ENCODE data around the gene KCTD3. TPM values are rescaled to one million over a fixed set of nuclear protein-coding genes. Genes with fewer than 3 reads are reported as not detected.

Gene KCTD3
- total and polyA plus RNA-seq, 2 donors (not counting 1 experiment from before 2014, with no cell fraction given): 2.3 to 3.0 TPM

DNA sequence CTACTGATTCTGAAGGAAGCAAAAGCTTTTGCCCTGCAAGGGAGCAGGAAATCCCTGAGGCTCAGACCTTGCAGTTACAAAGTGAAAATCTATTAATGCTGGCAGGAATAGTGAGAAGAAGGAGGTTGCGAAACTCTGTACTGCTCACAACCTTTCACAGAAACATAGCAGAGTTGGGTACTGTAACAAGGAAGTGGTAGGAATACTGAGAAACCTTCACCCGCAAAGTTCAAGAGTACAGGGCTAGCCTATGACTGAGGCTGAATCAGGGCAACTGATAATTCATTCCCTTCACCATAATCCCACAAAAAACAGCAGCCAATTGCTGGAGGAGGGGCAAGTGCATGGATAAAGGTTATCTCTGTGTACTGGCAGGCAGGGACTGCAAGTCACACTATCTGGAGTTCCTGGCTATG lies 23.9 kb upstream of the KCTD3 start:
- H3K4me1 ChIP-seq (ENCODE audit: control insufficient read depth in 2 of 2, insufficient read depth in 2 of 2, low read length in 2 of 2): no peaks in the 10 kb centered on the region
- H3K9me3 ChIP-seq (ENCODE audit: control extremely low read depth in 1 of 3, control insufficient read depth in 2 of 3, insufficient read depth in 1 of 3, low read length in 2 of 3): no peaks in the 10 kb centered on the region
- Mint-ChIP-seq H3K9me3 (ENCODE audit: insufficient read depth) (no peaks in the 10 kb centered on the region), H3K27ac (no peak overlapping the region), H3K4me3 (no peak overlapping the region), H3K27me3 (no peaks in the 10 kb centered on the region), H3K4me1 (no peaks in the 10 kb centered on the region)
- H3K9ac ChIP-seq (ENCODE audit: low read length): no peak overlapping the region
- WGBS (ENCODE audit: insufficient coverage): 0% methylated on average over 1 of the region's 2 CpGs
- ChIA-PET CTCF (no interaction called here), POLR2A (no interaction called here)
- H2AFZ ChIP-seq (ENCODE audit: insufficient read depth, low read depth, low read length, poor library complexity, severe bottlenecking): no peak overlapping the region
- intact Hi-C loops (cut with micrococcal nuclease): no loop called here
- no peaks in the 10 kb centered on the region for H3K79me2 ChIP-seq (ENCODE audit: control insufficient read depth, insufficient read depth, low read length)
- no peak overlapping the region for H3K27ac ChIP-seq (ENCODE audit: low read length in 2 of 2)
- H3K4me2 ChIP-seq (replicated peaks; ENCODE audit: low read depth, low read length, poor library complexity, severe bottlenecking): no peak overlapping the region
- no peak for DNase-seq
- ATAC-seq (ENCODE audit: low read depth): no peak
- no peaks in the 10 kb centered on the region for H3K27me3 ChIP-seq (replicated peaks in 1 of 4; ENCODE audit: control extremely low read depth in 1 of 4, control insufficient read depth in 3 of 4, insufficient read depth in 4 of 4, low read length in 3 of 4)
- no peak for TF ChIP-seq EZH2 (IDR thresholded peaks at IDR 0.05; ENCODE audit: borderline replicate concordance, insufficient read depth, low read depth, low read length, poor library complexity, severe bottlenecking)
- TF ChIP-seq, protein P1, sequence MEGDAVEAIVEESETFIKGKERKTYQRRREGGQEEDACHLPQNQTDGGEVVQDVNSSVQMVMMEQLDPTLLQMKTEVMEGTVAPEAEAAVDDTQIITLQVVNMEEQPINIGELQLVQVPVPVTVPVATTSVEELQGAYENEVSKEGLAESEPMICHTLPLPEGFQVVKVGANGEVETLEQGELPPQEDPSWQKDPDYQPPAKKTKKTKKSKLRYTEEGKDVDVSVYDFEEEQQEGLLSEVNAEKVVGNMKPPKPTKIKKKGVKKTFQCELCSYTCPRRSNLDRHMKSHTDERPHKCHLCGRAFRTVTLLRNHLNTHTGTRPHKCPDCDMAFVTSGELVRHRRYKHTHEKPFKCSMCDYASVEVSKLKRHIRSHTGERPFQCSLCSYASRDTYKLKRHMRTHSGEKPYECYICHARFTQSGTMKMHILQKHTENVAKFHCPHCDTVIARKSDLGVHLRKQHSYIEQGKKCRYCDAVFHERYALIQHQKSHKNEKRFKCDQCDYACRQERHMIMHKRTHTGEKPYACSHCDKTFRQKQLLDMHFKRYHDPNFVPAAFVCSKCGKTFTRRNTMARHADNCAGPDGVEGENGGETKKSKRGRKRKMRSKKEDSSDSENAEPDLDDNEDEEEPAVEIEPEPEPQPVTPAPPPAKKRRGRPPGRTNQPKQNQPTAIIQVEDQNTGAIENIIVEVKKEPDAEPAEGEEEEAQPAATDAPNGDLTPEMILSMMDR (IDR thresholded peaks at IDR 0.05): no peak
- H3K4me3 ChIP-seq (ENCODE audit: control extremely low read depth in 1 of 5, extremely low read depth in 1 of 5, insufficient read depth in 1 of 5, low read depth in 2 of 5, low read length in 4 of 5): no peak overlapping the region
- H4K20me1 ChIP-seq (ENCODE audit: control insufficient read depth, insufficient read depth, low read length, poor library complexity, severe bottlenecking): no peaks in the 10 kb centered on the region
- H3K36me3 ChIP-seq (replicated peaks in 1 of 2; ENCODE audit: control extremely low read depth in 1 of 2, control insufficient read depth in 1 of 2, extremely low read depth in 1 of 2, insufficient read depth in 2 of 2, low read length in 1 of 2): no peaks in the 10 kb centered on the region

DNA sequence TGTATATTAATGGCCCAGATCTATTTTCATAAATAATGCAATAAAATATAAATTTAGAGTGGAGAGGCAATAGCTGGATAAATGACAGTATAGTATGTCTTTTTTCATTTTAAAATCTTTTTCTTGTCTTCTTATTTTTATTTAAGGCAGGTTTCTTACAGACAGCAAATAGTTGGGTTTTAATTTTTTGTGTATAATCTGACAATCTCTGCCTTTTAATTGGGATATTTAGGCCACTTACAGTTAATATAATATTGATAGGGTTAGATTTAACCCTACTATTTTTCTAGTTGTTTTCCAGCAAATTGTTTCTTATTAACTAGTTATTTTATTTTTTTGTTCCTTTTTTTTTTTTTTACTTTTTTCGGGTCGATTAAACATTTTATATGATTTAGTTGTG lies 23.3 kb upstream of the KCTD3 start:
- intact Hi-C loops (cut with micrococcal nuclease): no loop called here
- H3K4me1 Mint-ChIP-seq: no peaks in the 10 kb centered on the region
- Histone ChIP-seq H3K4me3 (ENCODE audit: control extremely low read depth in 1 of 5, extremely low read depth in 1 of 5, insufficient read depth in 1 of 5, low read depth in 2 of 5, low read length in 4 of 5) (no peak overlapping the region), H3K27ac (ENCODE audit: low read length in 2 of 2) (no peak overlapping the region), H4K20me1 (ENCODE audit: control insufficient read depth, insufficient read depth, low read length, poor library complexity, severe bottlenecking) (no peaks in the 10 kb centered on the region), H3K4me2 (replicated peaks; ENCODE audit: low read depth, low read length, poor library complexity, severe bottlenecking) (no peak overlapping the region), H2AFZ (ENCODE audit: insufficient read depth, low read depth, low read length, poor library complexity, severe bottlenecking) (no peak overlapping the region), H3K27me3 (replicated peaks in 1 of 4; ENCODE audit: control extremely low read depth in 1 of 4, control insufficient read depth in 3 of 4, insufficient read depth in 4 of 4, low read length in 3 of 4) (no peaks in the 10 kb centered on the region), H3K4me1 (ENCODE audit: control insufficient read depth in 2 of 2, insufficient read depth in 2 of 2, low read length in 2 of 2) (no peaks in the 10 kb centered on the region), H3K36me3 (replicated peaks in 1 of 2; ENCODE audit: control extremely low read depth in 1 of 2, control insufficient read depth in 1 of 2, extremely low read depth in 1 of 2, insufficient read depth in 2 of 2, low read length in 1 of 2) (no peaks in the 10 kb centered on the region), H3K9ac (ENCODE audit: low read length) (no peak overlapping the region), H3K9me3 (ENCODE audit: control extremely low read depth in 1 of 3, control insufficient read depth in 2 of 3, insufficient read depth in 1 of 3, low read length in 2 of 3) (no peaks in the 10 kb centered on the region), H3K79me2 (ENCODE audit: control insufficient read depth, insufficient read depth, low read length) (no peaks in the 10 kb centered on the region)
- H3K27me3 Mint-ChIP-seq: no peaks in the 10 kb centered on the region
- no CpG with 5 or more reads among the region's 2 CpGs for WGBS (ENCODE audit: insufficient coverage)
- ATAC-seq (ENCODE audit: low read depth) (no peak), DNase-seq (no peak)
- TF ChIP-seq, protein P1 (IDR thresholded peaks at IDR 0.05): no peak
- TF ChIP-seq EZH2 (IDR thresholded peaks at IDR 0.05; ENCODE audit: borderline replicate concordance, insufficient read depth, low read depth, low read length, poor library complexity, severe bottlenecking): no peak
- CTCF ChIA-PET: no interaction called here
- POLR2A ChIA-PET: no interaction called here
- H3K9me3 Mint-ChIP-seq (ENCODE audit: insufficient read depth): no peaks in the 10 kb centered on the region
- no peak overlapping the region for H3K4me3 Mint-ChIP-seq
- no peak overlapping the region for H3K27ac Mint-ChIP-seq
